HG03045 (cell line): ENCODE measurements around the gene TBC1D9.

Experiments used
- ATAC-seq: cut with Tn5 transposase; IDR thresholded peaks from one replicate; pipeline ENCODE4 v1.9.1; 2021; ENCODE audit warnings: mild to moderate bottlenecking, moderate library complexity; ENCODE audit not compliant: unreplicated experiment

TBC1D9 gene

GRCh38 chr4:140659943-140660700, 96.1 kb downstream of the TBC1D9 start:
- ATAC-seq: no peak

- no peak for ATAC-seq
These were observed 101.7 kb downstream of the TBC1D9 start for GRCh38 chr4:140654495-140654814.

DNA sequence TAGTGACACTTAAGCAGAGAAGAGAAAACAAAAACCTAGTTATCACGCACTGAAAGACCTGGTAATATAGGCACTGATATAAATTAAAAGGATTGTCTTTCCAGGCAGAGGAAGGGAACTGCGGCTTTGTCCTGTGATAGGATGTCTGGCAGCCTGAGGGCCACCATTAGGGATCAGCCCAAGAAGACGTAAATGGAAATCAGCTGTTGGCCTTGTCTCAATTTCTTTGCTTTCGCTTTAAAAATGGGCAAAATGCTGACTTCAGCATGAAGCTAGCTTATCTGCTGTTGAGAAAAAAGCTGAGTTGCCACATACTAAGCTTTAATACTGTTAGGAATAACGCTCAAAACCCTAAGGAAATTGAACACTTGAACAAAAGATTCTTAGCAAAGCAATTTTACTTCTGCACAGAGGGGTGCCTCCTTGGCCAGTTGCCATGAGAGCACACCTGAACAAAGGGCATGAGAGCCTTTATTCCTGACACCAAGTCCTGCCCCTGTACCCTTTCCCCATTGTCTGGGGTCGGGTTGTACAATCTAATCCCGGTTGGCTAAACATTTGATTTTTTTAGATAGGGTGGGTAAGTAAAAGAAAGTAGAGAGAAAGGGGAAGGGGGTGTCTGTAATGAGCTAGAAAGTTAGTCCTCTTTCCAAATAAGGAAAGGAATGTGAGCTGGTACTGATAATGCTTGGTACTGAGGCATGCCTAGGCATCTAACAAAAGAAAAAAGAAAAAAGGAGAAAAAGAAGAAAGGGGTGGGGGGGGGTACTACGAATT, 102.3 kb downstream of the TBC1D9 start:
- ATAC-seq: no peak

DNA sequence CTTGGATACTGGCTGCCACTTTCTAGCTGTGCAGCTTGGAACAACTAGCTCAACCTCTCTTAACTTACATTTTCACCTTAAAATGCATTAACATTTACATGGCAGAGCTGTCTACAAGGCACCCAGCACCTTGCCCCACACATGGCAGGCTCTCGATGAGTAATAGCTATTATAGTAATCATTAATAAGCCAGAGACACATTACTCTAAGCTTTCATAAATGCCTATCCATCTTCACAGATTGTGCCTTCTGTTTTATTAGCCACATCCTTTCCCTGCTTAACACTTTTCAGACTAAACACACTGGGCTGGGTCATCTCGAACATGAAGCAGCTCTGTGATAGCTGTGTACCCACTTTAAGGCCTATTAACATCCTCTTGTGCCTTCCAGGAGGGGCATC, 103.6 kb downstream of the TBC1D9 start:
- no peak for ATAC-seq

GRCh38 chr4:140648716-140649308, 107.4 kb downstream of the TBC1D9 start:
- ATAC-seq: no peak

GRCh38 chr4:140645614-140646412, 110.4 kb downstream of the TBC1D9 start:
- ATAC-seq: no peak

DNA sequence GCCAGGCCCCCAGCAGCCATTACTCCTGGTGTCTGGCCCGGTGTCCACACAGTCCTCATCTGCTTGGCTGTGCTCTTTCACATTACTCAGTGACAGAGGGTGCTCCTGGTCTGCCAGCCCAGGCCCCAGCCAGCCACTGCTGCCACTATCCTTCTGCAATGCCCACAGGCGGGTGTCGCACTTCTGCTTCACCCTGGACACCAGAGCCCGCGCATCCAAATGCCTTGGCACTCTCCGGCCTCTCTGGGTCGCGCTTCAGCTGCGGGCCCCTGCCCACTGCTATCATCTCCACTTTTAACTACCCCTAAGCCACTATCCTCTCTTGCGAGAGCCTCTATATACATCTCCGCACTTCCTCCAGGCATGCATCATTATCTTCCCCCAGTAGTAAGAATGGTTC, 111.0 kb downstream of the TBC1D9 start:
- ATAC-seq: no peak

- ATAC-seq: no peak
These were observed 111.6 kb downstream of the TBC1D9 start for GRCh38 chr4:140644470-140645185.

DNA sequence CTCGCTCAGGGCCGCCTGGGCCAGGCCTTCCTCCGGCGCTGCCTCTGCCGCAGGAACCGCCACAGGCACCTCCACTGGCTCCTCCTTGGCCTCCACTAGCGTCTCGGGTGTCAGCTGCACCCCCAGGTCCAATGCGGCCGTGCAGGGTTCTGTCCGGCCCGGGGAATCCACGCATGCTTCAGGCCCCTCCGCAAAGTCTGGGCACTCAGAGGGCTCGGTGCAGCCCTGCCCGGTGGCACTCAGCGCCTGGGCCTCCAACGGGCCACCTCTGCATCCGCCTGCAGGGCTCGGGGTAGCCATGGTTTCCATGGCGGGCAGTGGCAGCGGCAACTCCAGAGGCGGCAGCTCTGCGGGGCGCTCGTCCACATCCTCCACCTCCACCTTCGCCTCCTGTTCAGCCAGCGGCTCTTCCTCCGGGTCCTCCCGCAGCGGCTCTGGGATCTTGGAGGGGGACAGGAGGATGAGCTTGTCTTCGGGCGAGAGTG, 112.6 kb downstream of the TBC1D9 start:
- no peak for ATAC-seq

DNA sequence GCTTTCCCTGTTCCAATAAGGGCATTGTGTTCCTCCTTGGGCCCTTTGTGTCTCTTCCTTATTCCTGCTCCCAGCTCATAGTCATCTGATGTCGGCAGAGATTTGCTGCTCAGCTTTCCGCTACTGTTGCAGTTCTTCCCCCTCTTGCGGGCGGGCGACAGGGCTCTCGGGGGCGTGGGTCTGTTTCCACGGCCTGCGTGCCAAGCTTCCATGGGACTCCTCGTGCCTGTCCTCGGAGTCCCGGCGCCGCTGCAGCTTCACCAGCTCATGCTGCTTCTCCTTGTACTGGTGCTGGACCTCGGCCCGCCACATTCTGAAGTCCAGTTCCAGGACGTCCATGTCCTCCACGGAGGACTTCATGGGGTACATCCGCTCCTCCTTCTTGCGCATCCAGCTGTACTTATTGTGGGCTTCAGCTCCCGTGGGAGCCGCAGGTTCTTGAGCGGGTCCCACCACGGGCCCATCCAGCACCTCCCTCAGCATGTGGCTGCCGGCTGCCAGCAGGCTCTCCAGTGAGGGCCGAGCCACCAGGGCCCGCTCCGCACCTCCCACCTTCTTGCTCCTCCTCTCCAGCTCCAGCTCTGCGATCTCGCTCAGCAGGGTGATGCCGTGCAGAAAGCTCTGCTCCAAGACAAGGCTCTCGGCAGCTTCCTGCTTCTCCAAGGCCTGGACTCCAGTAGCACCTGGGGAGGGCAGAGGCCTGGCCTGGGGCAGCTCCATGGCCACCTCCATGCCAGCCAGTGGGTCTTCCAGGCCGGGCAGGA, 113.3 kb downstream of the TBC1D9 start:
- ATAC-seq: no peak

- no peak for ATAC-seq
These were observed 114.3 kb downstream of the TBC1D9 start for GRCh38 chr4:140641789-140642439.

DNA sequence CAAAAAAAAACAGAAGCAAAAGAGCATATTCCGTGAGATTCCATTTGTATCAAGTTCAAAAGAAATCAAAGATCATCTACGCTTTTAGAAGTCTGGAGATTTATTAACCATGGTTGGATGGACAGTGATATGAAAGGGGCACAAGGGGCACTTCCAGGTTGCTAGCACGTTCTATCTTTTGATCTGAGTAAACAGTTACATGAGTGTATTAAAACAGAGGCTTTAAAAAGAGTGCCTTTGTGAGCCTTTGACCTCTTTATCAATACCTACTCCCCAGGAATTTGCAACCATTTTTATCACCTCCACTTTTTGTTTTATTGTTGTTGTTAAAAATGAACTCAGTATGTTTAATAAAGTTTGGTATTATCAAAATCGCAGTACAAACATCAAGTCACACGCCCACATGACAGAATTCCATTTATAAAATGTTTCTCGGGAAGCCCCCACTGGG, 115.1 kb downstream of the TBC1D9 start:
- no peak for ATAC-seq

DNA sequence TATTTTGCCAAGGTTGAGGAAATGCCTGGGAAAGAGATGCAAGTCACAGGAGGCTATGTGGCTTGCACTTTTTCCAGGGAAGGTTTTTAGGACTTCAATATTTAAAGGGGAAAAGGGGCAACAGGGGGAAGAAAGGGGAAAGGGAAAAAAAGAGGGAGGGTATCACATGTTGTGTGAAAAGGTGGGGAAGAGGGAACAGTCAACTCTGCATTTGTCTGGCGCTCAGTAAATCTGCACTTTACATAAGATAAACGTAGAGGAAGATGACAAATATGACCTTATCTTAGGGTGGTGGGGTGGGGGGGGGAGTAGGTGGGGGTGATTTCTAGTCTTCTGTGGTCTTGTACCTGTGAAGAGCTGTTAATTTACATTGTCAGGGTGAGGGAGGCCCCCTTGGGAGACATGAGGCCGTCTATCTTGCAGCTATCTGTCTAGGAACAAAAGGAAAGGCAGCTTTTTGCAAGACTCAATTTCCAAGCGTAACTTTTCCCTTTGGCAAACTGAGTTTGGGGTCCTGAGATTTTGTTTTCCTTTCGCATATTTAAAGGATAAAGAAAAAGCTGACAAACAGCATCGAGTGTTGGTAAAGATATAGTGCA, 115.9 kb downstream of the TBC1D9 start:
- ATAC-seq: no peak

DNA sequence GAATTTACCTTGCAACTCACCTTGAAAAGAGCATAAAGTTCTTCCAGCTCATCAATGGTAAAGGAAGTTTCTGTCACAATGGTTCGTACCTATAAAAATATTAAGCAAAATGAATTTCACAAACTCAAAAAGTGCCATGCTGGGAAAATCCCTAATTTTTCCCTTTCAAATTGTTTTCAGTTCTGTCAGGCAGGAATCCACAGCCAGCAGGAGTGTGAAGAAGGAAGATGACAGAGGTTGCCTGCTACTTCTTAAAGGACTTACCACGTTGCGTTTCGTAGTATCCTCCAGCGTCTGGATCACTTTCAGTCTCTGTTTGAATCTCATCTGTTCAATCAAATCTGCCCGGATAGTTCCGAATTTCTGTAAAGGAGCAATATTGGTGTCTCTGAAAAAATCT, 117.1 kb downstream of the TBC1D9 start:
- no peak for ATAC-seq

- ATAC-seq: no peak
These were observed 118.3 kb downstream of the TBC1D9 start for GRCh38 chr4:140637836-140638235.

- no peak for ATAC-seq
These were observed 120.6 kb downstream of the TBC1D9 start for GRCh38 chr4:140635606-140636005.

DNA sequence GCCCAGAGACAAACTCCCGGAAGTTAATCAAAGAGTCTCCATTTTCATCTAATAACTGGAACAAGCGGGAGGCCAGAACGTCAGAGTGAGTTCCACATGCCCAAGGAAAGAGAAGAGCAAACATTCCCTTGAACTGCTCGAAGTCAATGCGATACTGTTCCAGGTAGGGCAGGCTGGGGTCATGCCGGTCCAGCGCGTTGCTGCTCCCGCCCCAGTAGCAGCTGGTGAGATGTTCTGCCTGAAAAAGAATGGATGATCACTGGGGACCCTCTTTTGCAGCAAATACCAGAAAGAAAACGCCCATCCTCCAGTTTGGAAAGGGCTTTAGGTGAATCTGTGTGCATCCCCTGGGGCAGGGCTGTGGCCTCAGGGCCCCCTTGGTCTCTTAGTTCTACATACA, 122.2 kb downstream of the TBC1D9 start:
- no peak for ATAC-seq

DNA sequence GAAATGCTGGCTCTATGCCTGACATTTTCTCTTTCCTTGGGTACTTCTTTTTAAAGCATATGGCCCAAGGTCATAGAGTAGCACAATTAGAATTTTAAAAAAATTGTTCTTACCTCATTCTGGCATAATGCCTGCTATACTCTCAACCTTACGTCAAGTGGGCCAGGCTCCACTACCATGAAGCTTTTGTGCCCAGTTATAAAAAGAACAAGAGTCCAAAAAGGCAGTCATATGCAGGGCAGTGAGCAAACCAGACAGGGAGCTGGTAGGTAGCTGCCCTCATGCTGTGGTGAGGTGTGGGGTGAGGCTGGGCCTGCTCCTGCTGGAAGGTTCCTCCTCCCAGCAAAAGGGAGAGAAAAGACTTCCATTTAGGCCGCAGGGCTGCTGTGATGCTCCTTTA, 123.1 kb downstream of the TBC1D9 start:
- ATAC-seq: no peak

GRCh38 chr4:140630246-140630645, 125.9 kb downstream of the TBC1D9 start:
- no peak for ATAC-seq
